Hematopoietic multipotent progenitor cell treated with erythropoietin and hydrocortisone succinate and interleukin-3 and kit ligand, for 4 days (in vitro differentiated cells): ENCODE results near the gene TAS1R2.
A peak's percentile ranks its signal among the peaks of the same experiment; 100 is the strongest.
"Not testable (repeated sequence)": the region's sequence is repeated elsewhere in the genome, so short reads cannot be mapped to it uniquely, and the experiment has no call there.

Experiments used
- DNase-seq: peaks from one replicate; pipeline ENCODE4 v3.0.0-alpha.2; 2015

Gene TAS1R2

GRCh38 chr1:18868354-18868753 is 8.9 kb upstream of the TAS1R2 start:
- DNase-seq = no peak

GRCh38 chr1:18866846-18867245 is 7.4 kb upstream of the TAS1R2 start:
- DNase-seq = no peak

GRCh38 chr1:18866314-18866713 is 6.9 kb upstream of the TAS1R2 start:
- DNase-seq = no peak

GRCh38 chr1:18865176-18865575 is 5.7 kb upstream of the TAS1R2 start:
- no peak for DNase-seq

GRCh38 chr1:18861590-18861989 is 2.1 kb upstream of the TAS1R2 start:
- no peak for DNase-seq

GRCh38 chr1:18861082-18861481 is 1.6 kb upstream of the TAS1R2 start:
- no peak for DNase-seq

- DNase-seq = no peak
These were observed 1.3 kb downstream of the TAS1R2 start for GRCh38 chr1:18858070-18858688.

- DNase-seq = no peak
These were observed 3.0 kb downstream of the TAS1R2 start for GRCh38 chr1:18856435-18856834.

GRCh38 chr1:18855573-18855972 is 3.9 kb downstream of the TAS1R2 start:
- DNase-seq = no peak

GRCh38 chr1:18854331-18855025 is 5.0 kb downstream of the TAS1R2 start:
- no peak for DNase-seq

GRCh38 chr1:18852501-18852900 is 7.0 kb downstream of the TAS1R2 start:
- DNase-seq = no peak

GRCh38 chr1:18849261-18849711 is 10.2 kb downstream of the TAS1R2 start:
- DNase-seq = no peak

- not testable (repeated sequence) for DNase-seq
These were observed 11.7 kb downstream of the TAS1R2 start for GRCh38 chr1:18847723-18848122.

- DNase-seq = no peak
These were observed 19.3 kb downstream of the TAS1R2 start for GRCh38 chr1:18840145-18840544.

GRCh38 chr1:18836654-18837053 is 22.8 kb downstream of the TAS1R2 start:
- no peak for DNase-seq

GRCh38 chr1:18832319-18832718 is 27.1 kb downstream of the TAS1R2 start:
- DNase-seq = not testable (repeated sequence)

GRCh38 chr1:18831656-18832055 is 27.8 kb downstream of the TAS1R2 start:
- DNase-seq = no peak

- DNase-seq = no peak
These were observed 28.9 kb downstream of the TAS1R2 start for GRCh38 chr1:18830596-18830995.

- no peak for DNase-seq
These were observed 29.8 kb downstream of the TAS1R2 start for GRCh38 chr1:18829671-18830070.

- DNase-seq = no peak
These were observed 31.2 kb downstream of the TAS1R2 start for GRCh38 chr1:18828224-18828623.

GRCh38 chr1:18823438-18823837 is 36.0 kb downstream of the TAS1R2 start:
- DNase-seq = no peak

GRCh38 chr1:18820791-18821641 is 38.4 kb downstream of the TAS1R2 start:
- peak; percentile 66 for DNase-seq

- DNase-seq = no peak
These were observed 39.3 kb downstream of the TAS1R2 start for GRCh38 chr1:18819986-18820790.
